Measurements from ENCODE around the gene ITM2B.
"Not testable (repeated sequence)": the region's sequence is repeated elsewhere in the genome, so short reads cannot be mapped to it uniquely, and the experiment has no call there.

ITM2B gene

GRCh38 chr13:48236528-48237353, 3.7 kb downstream of the ITM2B start:
- H3K27ac Mint-ChIP-seq = peak overlapping the region; percentile 64
- no peaks in the 10 kb centered on the region for H3K9me3 Mint-ChIP-seq (ENCODE audit: low read depth)

GRCh38 chr13:48239369-48239768, 6.4 kb downstream of the ITM2B start:
- Mint-ChIP-seq H3K27ac (peak overlapping the region; percentile 47), H3K4me3 (peak overlapping the region; percentile 40), H3K4me1 (ENCODE audit: low read depth) (peaks cover 87% of the 10 kb centered on the region)
- not testable (repeated sequence) for H3K9me3 Mint-ChIP-seq (ENCODE audit: low read depth); H3K27me3 Mint-ChIP-seq; H3K36me3 Mint-ChIP-seq

More at GRCh38 chr13:48236528-48237353, 3.7 kb downstream of the ITM2B start:
- Mint-ChIP-seq H3K27me3 (no peaks in the 10 kb centered on the region), H3K4me1 (ENCODE audit: low read depth) (peaks cover 83% of the 10 kb centered on the region), H3K4me3 (peak overlapping the region; percentile 95), H3K36me3 (no peaks in the 10 kb centered on the region)

- Mint-ChIP-seq H3K4me3 (peak overlapping the region; percentile 35), H3K9me3 (ENCODE audit: low read depth) (no peaks in the 10 kb centered on the region), H3K27ac (peak overlapping the region; percentile 87), H3K27me3 (no peaks in the 10 kb centered on the region), H3K36me3 (no peaks in the 10 kb centered on the region), H3K4me1 (ENCODE audit: low read depth) (peaks cover 81% of the 10 kb centered on the region)
Observed at GRCh38 chr13:48241651-48242050, 8.6 kb downstream of the ITM2B start.

GRCh38 chr13:48242677-48243076, 9.7 kb downstream of the ITM2B start:
- peaks cover 72% of the 10 kb centered on the region for H3K4me1 Mint-ChIP-seq (ENCODE audit: low read depth)
- H3K4me3 Mint-ChIP-seq = peak overlapping the region; percentile 28
- H3K27me3 Mint-ChIP-seq = no peaks in the 10 kb centered on the region
- H3K9me3 Mint-ChIP-seq (ENCODE audit: low read depth) = no peaks in the 10 kb centered on the region
- peak overlapping the region; percentile 87 for H3K27ac Mint-ChIP-seq
- H3K36me3 Mint-ChIP-seq = no peaks in the 10 kb centered on the region

- Mint-ChIP-seq H3K36me3 (peaks cover 3% of the 10 kb centered on the region), H3K27ac (peak overlapping the region; percentile 59)
Observed at GRCh38 chr13:48244159-48244558, 11.2 kb downstream of the ITM2B start.

GRCh38 chr13:48246102-48246501, 13.1 kb downstream of the ITM2B start:
- H3K27ac Mint-ChIP-seq = peak overlapping the region; percentile 69
- H3K36me3 Mint-ChIP-seq = peaks cover 4% of the 10 kb centered on the region

More at GRCh38 chr13:48244159-48244558, 11.2 kb downstream of the ITM2B start:
- Mint-ChIP-seq H3K4me3 (no peak overlapping the region), H3K4me1 (ENCODE audit: low read depth) (peaks cover 71% of the 10 kb centered on the region), H3K9me3 (ENCODE audit: low read depth) (no peaks in the 10 kb centered on the region), H3K27me3 (no peaks in the 10 kb centered on the region)

GRCh38 chr13:48249018-48249417, 16.0 kb downstream of the ITM2B start:
- peak overlapping the region; percentile 77 for H3K27ac Mint-ChIP-seq
- peak overlapping the region; percentile 27 for H3K4me3 Mint-ChIP-seq
- H3K9me3 Mint-ChIP-seq (ENCODE audit: low read depth) = no peaks in the 10 kb centered on the region
- peaks cover 9% of the 10 kb centered on the region for H3K36me3 Mint-ChIP-seq
- peaks cover 77% of the 10 kb centered on the region for H3K4me1 Mint-ChIP-seq (ENCODE audit: low read depth)
- H3K27me3 Mint-ChIP-seq = no peaks in the 10 kb centered on the region

More at GRCh38 chr13:48246102-48246501, 13.1 kb downstream of the ITM2B start:
- H3K4me3 Mint-ChIP-seq = no peak overlapping the region
- H3K4me1 Mint-ChIP-seq (ENCODE audit: low read depth) = peaks cover 74% of the 10 kb centered on the region
- H3K9me3 Mint-ChIP-seq (ENCODE audit: low read depth) = no peaks in the 10 kb centered on the region
- no peaks in the 10 kb centered on the region for H3K27me3 Mint-ChIP-seq

- Mint-ChIP-seq H3K36me3 (peaks cover 11% of the 10 kb centered on the region), H3K4me1 (ENCODE audit: low read depth) (peaks cover 71% of the 10 kb centered on the region), H3K27ac (peak overlapping the region; percentile 66), H3K27me3 (no peaks in the 10 kb centered on the region), H3K9me3 (ENCODE audit: low read depth) (no peaks in the 10 kb centered on the region), H3K4me3 (no peak overlapping the region)
Observed at GRCh38 chr13:48251611-48252081, 18.6 kb downstream of the ITM2B start.

- H3K4me3 Mint-ChIP-seq = no peak overlapping the region
- H3K27ac Mint-ChIP-seq = peak overlapping the region; percentile 66
- peaks cover 13% of the 10 kb centered on the region for H3K36me3 Mint-ChIP-seq
- H3K9me3 Mint-ChIP-seq (ENCODE audit: low read depth) = no peaks in the 10 kb centered on the region
- peaks cover 73% of the 10 kb centered on the region for H3K4me1 Mint-ChIP-seq (ENCODE audit: low read depth)
- H3K27me3 Mint-ChIP-seq = no peaks in the 10 kb centered on the region
Observed at GRCh38 chr13:48252176-48252575, 19.2 kb downstream of the ITM2B start.

GRCh38 chr13:48253849-48254248, 20.8 kb downstream of the ITM2B start:
- H3K9me3 Mint-ChIP-seq (ENCODE audit: low read depth) = no peaks in the 10 kb centered on the region
- peaks cover 13% of the 10 kb centered on the region for H3K36me3 Mint-ChIP-seq
- H3K27ac Mint-ChIP-seq = peak overlapping the region; percentile 68
- H3K27me3 Mint-ChIP-seq = no peaks in the 10 kb centered on the region
- H3K4me3 Mint-ChIP-seq = no peak overlapping the region
- peaks cover 71% of the 10 kb centered on the region for H3K4me1 Mint-ChIP-seq (ENCODE audit: low read depth)

GRCh38 chr13:48255090-48255489, 22.1 kb downstream of the ITM2B start:
- Mint-ChIP-seq H3K27ac (peak overlapping the region; percentile 68), H3K4me1 (ENCODE audit: low read depth) (peaks cover 71% of the 10 kb centered on the region)

GRCh38 chr13:48255954-48256353, 22.9 kb downstream of the ITM2B start:
- Mint-ChIP-seq H3K4me1 (ENCODE audit: low read depth) (peaks cover 67% of the 10 kb centered on the region), H3K27ac (peak overlapping the region; percentile 28), H3K4me3 (no peak overlapping the region), H3K9me3 (ENCODE audit: low read depth) (no peaks in the 10 kb centered on the region), H3K27me3 (no peaks in the 10 kb centered on the region), H3K36me3 (peaks cover 19% of the 10 kb centered on the region)

More at GRCh38 chr13:48255090-48255489, 22.1 kb downstream of the ITM2B start:
- no peaks in the 10 kb centered on the region for H3K9me3 Mint-ChIP-seq (ENCODE audit: low read depth)
- H3K36me3 Mint-ChIP-seq = peaks cover 15% of the 10 kb centered on the region
- H3K27me3 Mint-ChIP-seq = no peaks in the 10 kb centered on the region
- H3K4me3 Mint-ChIP-seq = no peak overlapping the region

- H3K36me3 Mint-ChIP-seq = peaks cover 23% of the 10 kb centered on the region
- H3K4me3 Mint-ChIP-seq = no peak overlapping the region
- H3K27me3 Mint-ChIP-seq = no peaks in the 10 kb centered on the region
- peak overlapping the region; percentile 87 for H3K27ac Mint-ChIP-seq
- peaks cover 63% of the 10 kb centered on the region for H3K4me1 Mint-ChIP-seq (ENCODE audit: low read depth)
- no peaks in the 10 kb centered on the region for H3K9me3 Mint-ChIP-seq (ENCODE audit: low read depth)
Observed at GRCh38 chr13:48258002-48258401, 25.0 kb downstream of the ITM2B start.

GRCh38 chr13:48258430-48258829, 25.4 kb downstream of the ITM2B start:
- no peaks in the 10 kb centered on the region for H3K9me3 Mint-ChIP-seq (ENCODE audit: low read depth)
- H3K36me3 Mint-ChIP-seq = peaks cover 25% of the 10 kb centered on the region
- no peak overlapping the region for H3K4me3 Mint-ChIP-seq
- H3K4me1 Mint-ChIP-seq (ENCODE audit: low read depth) = peaks cover 65% of the 10 kb centered on the region
- no peaks in the 10 kb centered on the region for H3K27me3 Mint-ChIP-seq
- peak overlapping the region; percentile 87 for H3K27ac Mint-ChIP-seq

- H3K27me3 Mint-ChIP-seq = no peaks in the 10 kb centered on the region
- H3K4me1 Mint-ChIP-seq (ENCODE audit: low read depth) = peaks cover 74% of the 10 kb centered on the region
- H3K4me3 Mint-ChIP-seq = no peak overlapping the region
- H3K9me3 Mint-ChIP-seq (ENCODE audit: low read depth) = no peaks in the 10 kb centered on the region
- peak overlapping the region; percentile 72 for H3K27ac Mint-ChIP-seq
- H3K36me3 Mint-ChIP-seq = peaks cover 27% of the 10 kb centered on the region
Observed at GRCh38 chr13:48260970-48261369, 28.0 kb downstream of the ITM2B start.

Measured in activated naive CD8-positive, alpha-beta T cell (primary cell).